SU-DHL-6 (cell line): ENCODE measurements around the gene BCKDHB.

Source experiments
- H2AFZ ChIP-seq: fragments of 200-600 bp; sonication (generic); 2 replicates; pipeline ENCODE4 v1.6.1; 2014; ENCODE audit warnings: low read depth, mild to moderate bottlenecking, moderate library complexity, mixed read lengths, antibody characterized with exemption, low read length; ENCODE audit not compliant: severe bottlenecking
- H3F3A ChIP-seq: fragments of 200-600 bp; shearing (Covaris generic); 2 replicates; pipeline ENCODE4 v1.6.0; 2016; ENCODE audit warnings: antibody characterized with exemption, mild to moderate bottlenecking; ENCODE audit not compliant: insufficient read depth
- H3K27ac ChIP-seq: fragments of 200-600 bp; sonication (generic); 2 replicates; pipeline ENCODE4 v1.5.1; 2016; ENCODE audit warnings: low read depth, mild to moderate bottlenecking, low read length, moderate library complexity, mixed read lengths
- H3K27me3 ChIP-seq: fragments of 200-600 bp; sonication (generic), shearing (Covaris generic); 2 replicates; pipeline ENCODE4 v1.6.0; 2014; ENCODE audit warnings: mild to moderate bottlenecking, low read length
- H3K36me3 ChIP-seq: fragments of 200-600 bp; sonication (generic); 2 replicates; pipeline ENCODE4 v1.6.1; 2014; ENCODE audit warnings: mild to moderate bottlenecking, low read length, mixed read lengths
- H3K4me2 ChIP-seq: fragments of 300-600, 200-600 bp; shearing (Covaris generic), sonication (generic); 2 replicates; pipeline ENCODE4 v1.6.0; 2014; ENCODE audit warnings: low read length, low read depth, mild to moderate bottlenecking; ENCODE audit not compliant: poor library complexity, severe bottlenecking
- H3K4me3 ChIP-seq: fragments of 200-600 bp; sonication (generic); 2 replicates; pipeline ENCODE4 v1.5.1; 2014; ENCODE audit warnings: antibody characterized with exemption, low read length, mild to moderate bottlenecking, mixed read lengths; ENCODE audit not compliant: insufficient read depth, poor library complexity, severe bottlenecking
- H3K79me2 ChIP-seq: fragments of 200-600 bp; sonication (generic); 2 replicates; pipeline ENCODE4 v1.6.1; 2014; ENCODE audit warnings: mild to moderate bottlenecking, low read length, moderate library complexity; ENCODE audit not compliant: insufficient read depth
- H3K9ac ChIP-seq: fragments of 200-600 bp; sonication (generic); 2 replicates; pipeline ENCODE4 v1.7.0; 2014; ENCODE audit warnings: mild to moderate bottlenecking, low read length
- H3K9me2 ChIP-seq: fragments of 200-600 bp; sonication (generic); replicated peaks from 2 replicates; pipeline ENCODE4 v1.6.1; 2014; ENCODE audit warnings: low read length; ENCODE audit not compliant: insufficient read depth
- H3K9me3 ChIP-seq: fragments of 200-600 bp; sonication (generic); 2 replicates; pipeline ENCODE4 v1.6.1; 2014; ENCODE audit warnings: low read length, mixed read lengths; ENCODE audit not compliant: insufficient read depth
- H4K20me1 ChIP-seq: fragments of 200-600 bp; sonication (generic); 2 replicates; pipeline ENCODE4 v1.6.1; 2014; ENCODE audit warnings: low read depth, mild to moderate bottlenecking, antibody characterized with exemption, low read length, moderate library complexity, mixed read lengths
- EZH2phosphoT487 ChIP-seq: fragments of 200-600 bp; sonication (generic), shearing (Covaris generic); conservative IDR thresholded peaks from 2 replicates; pipeline ENCODE4 v1.6.1; 2018; ENCODE audit warnings: mild to moderate bottlenecking, antibody characterized with exemption, low read length, moderate library complexity, mixed read lengths
- TF ChIP-seq, protein P1 (sequence below): fragments of 200-600 bp; sonication (generic); IDR thresholded peaks from one replicate; pipeline ENCODE4 v1.5.1; 2017; ENCODE audit warnings: antibody characterized with exemption, mild to moderate bottlenecking, low read length, moderate library complexity; ENCODE audit not compliant: insufficient read depth, poor library complexity, severe bottlenecking

BCKDHB gene

DNA sequence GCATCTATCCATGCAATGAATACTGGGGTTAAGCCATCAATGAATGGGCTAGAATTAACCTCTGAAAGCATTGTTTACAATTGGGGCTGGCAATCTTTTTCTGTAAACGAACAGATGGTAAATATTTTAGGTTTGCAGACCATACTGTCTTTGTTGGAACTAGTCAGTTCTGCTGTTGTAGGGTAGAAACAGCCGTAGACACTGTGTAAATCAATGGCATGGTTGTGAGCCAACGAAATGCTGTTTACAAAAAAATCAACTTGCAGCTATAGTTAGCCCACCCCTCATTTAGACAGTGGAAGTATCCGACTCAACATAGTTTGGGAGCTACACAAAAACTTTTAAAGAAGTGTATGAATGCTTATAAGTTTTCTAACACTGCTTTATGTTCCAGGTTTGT, 91.5 kb downstream of the BCKDHB start:
- H3K27me3 ChIP-seq: no peaks in the 10 kb centered on the region
- no peak overlapping the region for H3K4me3 ChIP-seq
- no peaks in the 10 kb centered on the region for H3K36me3 ChIP-seq
- H3K79me2 ChIP-seq: no peaks in the 10 kb centered on the region
- H4K20me1 ChIP-seq: no peaks in the 10 kb centered on the region
- H2AFZ ChIP-seq: no peak overlapping the region
- TF ChIP-seq, protein P1, sequence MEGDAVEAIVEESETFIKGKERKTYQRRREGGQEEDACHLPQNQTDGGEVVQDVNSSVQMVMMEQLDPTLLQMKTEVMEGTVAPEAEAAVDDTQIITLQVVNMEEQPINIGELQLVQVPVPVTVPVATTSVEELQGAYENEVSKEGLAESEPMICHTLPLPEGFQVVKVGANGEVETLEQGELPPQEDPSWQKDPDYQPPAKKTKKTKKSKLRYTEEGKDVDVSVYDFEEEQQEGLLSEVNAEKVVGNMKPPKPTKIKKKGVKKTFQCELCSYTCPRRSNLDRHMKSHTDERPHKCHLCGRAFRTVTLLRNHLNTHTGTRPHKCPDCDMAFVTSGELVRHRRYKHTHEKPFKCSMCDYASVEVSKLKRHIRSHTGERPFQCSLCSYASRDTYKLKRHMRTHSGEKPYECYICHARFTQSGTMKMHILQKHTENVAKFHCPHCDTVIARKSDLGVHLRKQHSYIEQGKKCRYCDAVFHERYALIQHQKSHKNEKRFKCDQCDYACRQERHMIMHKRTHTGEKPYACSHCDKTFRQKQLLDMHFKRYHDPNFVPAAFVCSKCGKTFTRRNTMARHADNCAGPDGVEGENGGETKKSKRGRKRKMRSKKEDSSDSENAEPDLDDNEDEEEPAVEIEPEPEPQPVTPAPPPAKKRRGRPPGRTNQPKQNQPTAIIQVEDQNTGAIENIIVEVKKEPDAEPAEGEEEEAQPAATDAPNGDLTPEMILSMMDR: no peak
- no peak for TF ChIP-seq EZH2phosphoT487
- no peak overlapping the region for H3K4me2 ChIP-seq
- no peaks in the 10 kb centered on the region for H3K9me3 ChIP-seq
- no peak overlapping the region for H3K27ac ChIP-seq
- H3K9ac ChIP-seq: no peak overlapping the region
- H3F3A ChIP-seq: no peaks in the 10 kb centered on the region
- no peaks in the 10 kb centered on the region for H3K9me2 ChIP-seq

DNA sequence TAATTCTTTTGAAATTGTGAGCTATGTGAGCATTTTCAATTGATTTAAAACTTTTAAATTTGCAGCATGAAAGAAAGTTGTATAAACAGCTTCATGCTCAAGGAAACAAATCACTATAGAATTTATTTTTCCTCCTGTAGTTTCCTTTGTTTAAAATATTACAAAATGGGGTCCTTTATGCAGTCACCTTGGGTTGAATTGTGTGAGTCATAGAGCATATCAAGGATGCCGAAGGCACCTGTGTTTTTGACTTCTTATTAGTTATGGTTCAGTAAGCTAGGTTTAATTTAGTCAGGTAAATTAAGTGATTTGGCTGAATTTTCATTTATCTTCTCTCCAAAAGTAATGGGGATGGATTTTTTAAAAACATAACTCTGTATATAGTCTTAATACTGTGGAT, 96.8 kb downstream of the BCKDHB start:
- Histone ChIP-seq H3K4me2 (no peak overlapping the region), H3K9me3 (no peaks in the 10 kb centered on the region), H3K27ac (no peak overlapping the region), H3F3A (no peaks in the 10 kb centered on the region), H3K36me3 (no peaks in the 10 kb centered on the region), H3K9me2 (no peaks in the 10 kb centered on the region), H3K4me3 (no peak overlapping the region), H3K79me2 (no peaks in the 10 kb centered on the region), H4K20me1 (no peaks in the 10 kb centered on the region), H3K9ac (no peak overlapping the region), H3K27me3 (no peaks in the 10 kb centered on the region), H2AFZ (no peak overlapping the region)
- TF ChIP-seq, protein P1: no peak
- no peak for TF ChIP-seq EZH2phosphoT487

DNA sequence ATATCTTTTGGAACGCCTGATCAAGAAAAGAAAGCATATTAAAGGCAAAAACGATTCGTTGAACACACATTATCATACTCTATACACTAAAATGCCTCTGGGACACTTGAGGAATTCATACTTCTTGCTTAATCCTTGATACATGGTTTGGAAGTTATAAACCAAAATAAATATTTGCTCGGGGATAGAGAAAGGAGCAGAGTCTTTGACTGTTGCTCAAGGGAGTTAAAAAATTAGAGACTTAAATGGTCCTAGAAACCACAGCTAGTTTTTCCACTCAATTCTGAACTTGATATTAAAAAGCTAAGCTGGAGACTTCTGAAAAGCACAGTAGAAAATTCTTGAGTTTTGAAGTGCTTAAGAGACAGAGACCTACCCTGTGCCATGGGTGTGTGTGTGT, 98.9 kb downstream of the BCKDHB start:
- H3K79me2 ChIP-seq: no peaks in the 10 kb centered on the region
- H3K9me3 ChIP-seq: no peaks in the 10 kb centered on the region
- H4K20me1 ChIP-seq: no peaks in the 10 kb centered on the region
- no peaks in the 10 kb centered on the region; the same call in 1 of the 2 replicates for H3F3A ChIP-seq
- no peak overlapping the region for H2AFZ ChIP-seq
- no peaks in the 10 kb centered on the region for H3K9me2 ChIP-seq
- TF ChIP-seq, protein P1: no peak
- TF ChIP-seq EZH2phosphoT487: no peak
- H3K27ac ChIP-seq: no peak overlapping the region
- H3K36me3 ChIP-seq: no peaks in the 10 kb centered on the region
- no peak overlapping the region for H3K4me2 ChIP-seq
- H3K27me3 ChIP-seq: no peaks in the 10 kb centered on the region
- no peak overlapping the region for H3K9ac ChIP-seq
- H3K4me3 ChIP-seq: no peak overlapping the region
